NB4 (cell line): ENCODE data around the gene TRIM38.

Experiments
- CTCF ChIP-seq: IDR thresholded peaks from one replicate; pipeline ENCODE4 v1.5.1; 2012; ENCODE audit warnings: low read depth, low read length
- MYC ChIP-seq: IDR thresholded peaks from 2 replicates; pipeline ENCODE4 v1.6.1; 2011; ENCODE audit warnings: low read depth, low read length
- POLR2A ChIP-seq: IDR thresholded peaks from 2 replicates; pipeline ENCODE4 v1.6.1; 2011; ENCODE audit warnings: mild to moderate bottlenecking; ENCODE audit not compliant: insufficient read length; ENCODE audit errors: extremely low read depth

GRCh38 chr6:25990172-25990873, 27.7 kb downstream of the TRIM38 start:
- TF ChIP-seq POLR2A (no peak), CTCF (no peak), MYC (no peak)
